Common myeloid progenitor, CD34-positive (primary cell): ENCODE data around the gene SLC25A11. TPM values are rescaled to one million over a fixed set of nuclear protein-coding genes. Genes with fewer than 3 reads are reported as not detected.
A peak's percentile ranks its signal among the peaks of the same experiment; 100 is the strongest.

ENCODE experiments used
- CTCF ChIA-PET: fragments of 350-600 bp; sonication (Branson Sonifier 250); formaldehyde crosslinking; loops from one replicate; lab custom pipeline; 2021; ENCODE audit warnings: antibody characterized with exemption; lab: Charles Lee
- POLR2A ChIA-PET: fragments of 350-600 bp; sonication (Branson Sonifier 250); formaldehyde crosslinking; loops from one replicate; lab custom pipeline; 2021; ENCODE audit warnings: antibody characterized with exemption; lab: Charles Lee
- DNase-seq, 3 donors: peaks; one replicate each; pipeline versions ENCODE4 v3.0.0 to v3.0.0-alpha.2; 2013
- H3K27ac ChIP-seq, 2 experiments: 1 replicate in 1 of 2; 2 replicates in 1 of 2; pipeline ENCODE4 v1.7.0; 2013; ENCODE audit warnings: inconsistent platforms in 2 of 2, low read length in 2 of 2, mild to moderate bottlenecking in 2 of 2, low read depth in 1 of 2, moderate library complexity in 1 of 2; ENCODE audit not compliant: severe bottlenecking in 2 of 2, insufficient read depth in 1 of 2, poor library complexity in 1 of 2
- H3K27me3 ChIP-seq, 5 experiments: replicated peaks in 2 of 5; 1 replicate in 3 of 5; 2 replicates in 2 of 5; pipeline versions ENCODE4 v1.6.1 to v1.7.0; 2013; ENCODE audit warnings: low read length in 4 of 5, mild to moderate bottlenecking in 2 of 5, moderate library complexity in 2 of 5, inconsistent platforms in 1 of 5; ENCODE audit not compliant: insufficient read depth in 5 of 5, control insufficient read depth in 4 of 5
- H3K36me3 ChIP-seq, 4 experiments: 1 replicate in 2 of 4; 2 replicates in 2 of 4; pipeline versions ENCODE4 v1.6.1 to v1.7.0; 2013; ENCODE audit warnings: low read length in 3 of 4, control low read depth in 1 of 4, mild to moderate bottlenecking in 1 of 4; ENCODE audit not compliant: control insufficient read depth in 4 of 4, insufficient read depth in 4 of 4
- H3K4me1 ChIP-seq, 4 experiments: 1 replicate in 3 of 4; 2 replicates in 1 of 4; pipeline versions ENCODE4 v1.6.1 to v1.7.1; 2013; ENCODE audit warnings: low read length in 3 of 4, mild to moderate bottlenecking in 3 of 4, control low read depth in 1 of 4, inconsistent platforms in 1 of 4, moderate library complexity in 1 of 4; ENCODE audit not compliant: control insufficient read depth in 4 of 4, insufficient read depth in 4 of 4; ENCODE audit errors: control extremely low read depth in 1 of 4
- H3K4me3 ChIP-seq, 7 experiments: 1 replicate in 4 of 7; 2 replicates in 3 of 7; pipeline versions ENCODE4 v1.5.1 to v1.7.0; 2013; ENCODE audit warnings: mild to moderate bottlenecking in 7 of 7, low read length in 6 of 7, moderate library complexity in 6 of 7, inconsistent platforms in 2 of 7, low read depth in 2 of 7, control low read depth in 1 of 7; ENCODE audit not compliant: insufficient read depth in 4 of 7, control insufficient read depth in 1 of 7; ENCODE audit errors: extremely low read depth in 1 of 7
- H3K9me3 ChIP-seq, 5 experiments: 1 replicate in 4 of 5; 2 replicates in 1 of 5; pipeline versions ENCODE4 v1.6.1 to v1.7.1; 2013; ENCODE audit warnings: low read length in 4 of 5, mild to moderate bottlenecking in 2 of 5, inconsistent platforms in 1 of 5, low read depth in 1 of 5, moderate library complexity in 1 of 5; ENCODE audit not compliant: control insufficient read depth in 4 of 5, insufficient read depth in 2 of 5; ENCODE audit errors: control extremely low read depth in 1 of 5
- WGBS: methylation state at CpG from one replicate; pipeline ENCODE4 v1.1.5; 2013; ENCODE audit not compliant: insufficient coverage; 5-methylcytosine and 5-hydroxymethylcytosine counted together
- polyA plus RNA-seq: library from polyadenylated mRNA; unstranded; fragments of 120-200 nt; gene quantifications from one replicate; pipeline ENCODE4 v1.2.1, GENCODE V29; 2013

The SLC25A11 gene, protein sequence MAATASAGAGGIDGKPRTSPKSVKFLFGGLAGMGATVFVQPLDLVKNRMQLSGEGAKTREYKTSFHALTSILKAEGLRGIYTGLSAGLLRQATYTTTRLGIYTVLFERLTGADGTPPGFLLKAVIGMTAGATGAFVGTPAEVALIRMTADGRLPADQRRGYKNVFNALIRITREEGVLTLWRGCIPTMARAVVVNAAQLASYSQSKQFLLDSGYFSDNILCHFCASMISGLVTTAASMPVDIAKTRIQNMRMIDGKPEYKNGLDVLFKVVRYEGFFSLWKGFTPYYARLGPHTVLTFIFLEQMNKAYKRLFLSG
- polyA plus RNA-seq: 32.2 TPM

DNA sequence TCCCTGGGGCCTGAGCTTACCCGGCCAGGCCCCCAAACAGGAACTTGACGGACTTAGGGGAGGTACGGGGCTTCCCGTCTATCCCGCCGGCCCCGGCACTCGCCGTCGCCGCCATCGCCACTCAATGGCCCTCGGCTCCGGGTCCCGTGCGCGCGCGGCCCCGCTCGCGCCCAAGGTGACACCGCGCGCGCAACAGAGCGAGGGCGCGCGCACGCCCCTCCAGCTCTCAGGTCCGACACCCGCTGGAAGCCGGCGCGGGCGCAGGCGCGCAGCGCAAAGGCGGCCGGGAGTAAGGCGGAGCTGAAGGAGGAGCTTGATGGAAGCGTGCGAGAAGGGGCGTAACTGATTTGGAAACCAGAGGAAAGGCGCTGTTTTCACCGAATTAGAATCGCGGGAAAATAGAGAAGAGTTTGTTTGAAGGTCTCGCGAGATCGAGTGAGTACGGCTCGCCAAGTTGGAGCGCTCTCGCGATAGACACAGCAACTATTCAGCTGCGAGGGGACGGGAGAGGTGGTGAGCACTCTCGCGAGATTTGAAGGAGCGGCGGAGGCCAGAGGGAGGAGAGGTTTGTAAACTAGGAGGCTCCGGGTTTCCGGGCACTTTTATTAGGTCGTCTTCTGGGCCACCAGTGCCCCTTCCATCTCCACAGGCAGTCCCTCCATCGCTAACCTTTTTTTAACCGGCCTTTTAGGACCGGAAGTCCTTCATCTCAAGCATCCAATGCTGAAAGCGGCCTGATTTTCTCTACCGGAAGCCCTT lies at the start of gene SLC25A11, which contains the start of gene RNF167:
Gene SLC25A11, minus strand, starts transcription at position 251 of the 759 bp plus-strand sequence. Its CDS starts 136 bp downstream, at position 115.
Gene RNF167, plus strand, starts transcription at position 473 of the 759 bp plus-strand sequence. CDS start 642 bp downstream, outside the sequence.
- CTCF ChIA-PET: interaction anchor here (0.8 to 2.5 kb wide), 9 partner anchors 9 to 150 kb away, joined by 3 to 16 read pairs (median 4); partner anchors contain the start of gene PFN1
- H3K27me3 ChIP-seq: no peaks in the 10 kb centered on the region
- H3K36me3 ChIP-seq: peaks cover 0 to 53% (median 29%) of the 10 kb centered on the region in 4 experiments
- 0% methylated on average over 68 of the region's 72 CpGs for WGBS
- H3K9me3 ChIP-seq: no peaks in the 10 kb centered on the region
- H3K4me1 ChIP-seq: peaks cover 17 to 89% (median 62%) of the 10 kb centered on the region in 4 experiments
- H3K27ac ChIP-seq: peak within 1 kb of the TSS; percentile 87 to 96
- DNase-seq: peak; percentile 100
- peak within 1 kb of the TSS; percentile 75 to 97 (median 94) for H3K4me3 ChIP-seq
- POLR2A ChIA-PET: interaction anchor here (0.6 to 2.2 kb wide), 7 partner anchors 9 to 57 kb away, joined by 3 to 17 read pairs (median 6); partner anchors contain the start of genes C17orf107, INCA1, KIF1C and PFN1

DNA sequence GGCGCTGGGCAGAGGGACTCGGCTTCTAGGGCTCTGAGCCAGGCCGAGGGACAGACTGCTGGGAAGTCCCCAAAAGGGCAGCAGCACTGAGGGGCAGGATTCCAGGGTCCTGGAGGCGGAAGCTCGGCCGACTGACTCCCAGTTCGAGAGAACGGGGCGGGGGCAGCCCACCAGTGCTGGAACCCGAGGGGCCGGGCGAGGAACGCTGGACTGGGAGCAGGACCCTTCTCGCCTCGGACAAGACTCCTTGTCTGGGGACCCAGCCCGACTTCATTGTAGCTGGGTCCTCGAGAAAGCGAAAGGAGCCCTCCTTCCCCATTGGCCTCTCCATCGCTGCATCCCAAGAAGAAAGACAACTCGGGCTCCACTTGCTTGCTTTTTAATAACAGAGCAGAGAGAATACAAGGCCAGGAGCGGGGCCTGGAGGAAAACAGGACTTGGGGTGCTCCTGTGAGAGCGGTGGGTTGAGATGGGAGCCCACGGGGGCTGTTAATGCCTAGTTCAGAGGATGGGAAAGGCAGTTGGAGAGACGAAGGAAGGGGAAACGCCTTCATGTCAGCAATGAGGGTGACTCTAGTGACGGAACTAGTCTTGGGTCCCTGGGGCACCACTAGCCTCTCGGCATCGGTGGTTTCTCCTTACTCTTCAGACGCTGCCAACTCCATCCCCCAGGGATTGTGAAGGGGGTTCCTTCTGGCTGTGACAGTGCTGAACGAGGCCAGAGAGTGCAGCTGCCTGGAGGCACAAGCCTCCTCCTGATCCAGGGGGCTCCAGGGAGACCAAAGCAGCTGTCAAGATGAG lies 48.1 kb upstream of the SLC25A11 start:
- CTCF ChIA-PET: interaction anchor here (0.6 to 4.5 kb wide), 11 partner anchors 9 to 85 kb away, joined by 3 to 35 read pairs (median 6); partner anchors contain the start of genes CHRNE, INCA1, KIF1C and SPAG7
- H3K27ac ChIP-seq: peak overlapping the region; percentile 58 to 79
- DNase-seq: peak in 2 of 3 donors; percentile 40 to 57

GRCh38 chr17:4986951-4987766 lies 47.3 kb upstream of the SLC25A11 start, which contains the start of gene CAMTA2:
Gene CAMTA2 (minus strand): TSS chr17:4987675. CDS start chr17:4986222, 1,453 bp downstream.
- ChIA-PET POLR2A (interaction anchor here (0.7 to 1.4 kb wide), 2 partner anchors 8 kb away, joined by 3 to 4 read pairs; no protein-coding TSS in a partner anchor), CTCF (interaction anchor here (0.7 to 4.5 kb wide), 13 partner anchors 8 to 78 kb away, joined by 3 to 35 read pairs (median 6); partner anchors contain the start of genes INCA1, KIF1C and SPAG7)
- H3K9me3 ChIP-seq: no peaks in the 10 kb centered on the region
- DNase-seq: peak; percentile 80 to 85 (median 81)
- H3K27ac ChIP-seq: peak within 1 kb of the TSS; percentile 58 to 79
- H3K4me1 ChIP-seq: peaks cover 8 to 26% (median 24%) of the 10 kb centered on the region in 4 experiments
- under 1% methylated on average over 59 of the region's 78 CpGs for WGBS
- no peaks in the 10 kb centered on the region for H3K27me3 ChIP-seq
- peaks cover 0 to 14% (median 5%) of the 10 kb centered on the region in 4 experiments for H3K36me3 ChIP-seq
- peak within 1 kb of the TSS; percentile 74 to 94 (median 80) for H3K4me3 ChIP-seq

More for the DNA sequence above, 48.1 kb upstream of the SLC25A11 start:
- 2% methylated on average over 23 of the region's 30 CpGs for WGBS
- peak overlapping the region; percentile 74 to 94 (median 80) for H3K4me3 ChIP-seq
- H3K4me1 ChIP-seq: peaks cover 8 to 26% (median 24%) of the 10 kb centered on the region in 4 experiments
- H3K9me3 ChIP-seq: no peaks in the 10 kb centered on the region
- POLR2A ChIA-PET: interaction anchor here (1.1 to 1.4 kb wide), 2 partner anchors 9 to 86 kb away, joined by 3 to 4 read pairs; no protein-coding TSS in a partner anchor
- peaks cover 0 to 6% (median 2%) of the 10 kb centered on the region in 4 experiments for H3K36me3 ChIP-seq
- H3K27me3 ChIP-seq: no peaks in the 10 kb centered on the region

GRCh38 chr17:4986403-4986802 lies 46.6 kb upstream of the SLC25A11 start:
- Histone ChIP-seq H3K27me3 (no peaks in the 10 kb centered on the region), H3K9me3 (no peaks in the 10 kb centered on the region), H3K4me3 (peak overlapping the region in 5 of 7 experiments; percentile 76 to 88 (median 80)), H3K36me3 (peaks cover 0 to 18% (median 7%) of the 10 kb centered on the region in 4 experiments), H3K4me1 (peaks cover 8 to 26% (median 24%) of the 10 kb centered on the region in 4 experiments), H3K27ac (peak overlapping the region; percentile 40 to 79)
- whole genome bisulfite sequencing: 35% methylated on average over 3 of the region's 5 CpGs
- CTCF ChIA-PET: interaction anchor here (0.7 to 4.5 kb wide), 10 partner anchors 8 to 77 kb away, joined by 3 to 35 read pairs (median 6); partner anchors contain the start of gene SPAG7
- DNase-seq: peak in 1 of 3 donors; percentile 39
- POLR2A ChIA-PET: no interaction called here

- DNase-seq: no peak
- Histone ChIP-seq H3K4me3 (no peak overlapping the region), H3K9me3 (no peaks in the 10 kb centered on the region), H3K36me3 (peaks cover 2 to 32% (median 17%) of the 10 kb centered on the region in 4 experiments), H3K27ac (no peak overlapping the region), H3K4me1 (peaks cover 15 to 44% (median 39%) of the 10 kb centered on the region in 4 experiments), H3K27me3 (no peaks in the 10 kb centered on the region)
- ChIA-PET POLR2A (no interaction called here), CTCF (interaction anchor here (0.9 kb wide), 1 partner anchor 15 kb away, joined by 4 read pairs; the partner anchor contains the start of genes INCA1 and KIF1C)
- 79% methylated on average over 5 of the region's 5 CpGs for WGBS
These were observed 42.5 kb upstream of the SLC25A11 start for GRCh38 chr17:4982305-4982704.
